GM12878 (cell line): ENCODE data around the gene CFAP61. TPM values are rescaled to one million over a fixed set of nuclear protein-coding genes. Genes with fewer than 3 reads are reported as not detected.

ENCODE experiments used
- ATAC-seq: fragments of 200-7000 bp; cut with Tn5 transposase; 3 replicates; pipeline ENCODE4 v1.9.1; 2020; ENCODE audit warnings: mild to moderate bottlenecking, moderate library complexity
- BruUV-seq: library from RNA; stranded (reverse); fragments of 400-500 nt; replicated peaks from 2 replicates; lab custom pipeline; 2021; lab: Mats Ljungman, UMichigan
- CTCF ChIA-PET: fragments of 300-600 bp; sonication (Branson Sonifier 250); formaldehyde crosslinking; extraction: SDS; loops from one replicate; lab custom pipeline; 2021; ENCODE audit warnings: inconsistent platforms; lab: Yijun Ruan, JAX
- POLR2A ChIA-PET: fragments of 350-600 bp; formaldehyde crosslinking; extraction: SDS; loops from one replicate; lab custom pipeline; 2021; ENCODE audit warnings: inconsistent platforms; lab: Charles Lee
- RAD21 ChIA-PET: fragments of 300-600 bp; sonication (Branson Sonifier 250); formaldehyde crosslinking; loops from one replicate; lab custom pipeline; 2023; ENCODE audit warnings: antibody characterized with exemption; ENCODE audit not compliant: unreplicated experiment; lab: Charles Lee
- SMC1A ChIA-PET: fragments of 300-600 bp; sonication (Branson Sonifier 250); formaldehyde crosslinking; loops from one replicate; lab custom pipeline; 2023; ENCODE audit not compliant: unreplicated experiment, uncharacterized antibody; lab: Charles Lee
- DNase-seq: peaks from one replicate; pipeline ENCODE4 v3.0.0-alpha.2; 2011; ENCODE audit warnings: low read depth, low spot score
- FAIRE-seq: peaks from 3 replicates; lab custom pipeline; 2011; peaks lifted over from hg19 to GRCh38; lab: Jason Lieb, UNC
- H2AFZ ChIP-seq: 2 replicates; pipeline ENCODE4 v1.6.0; 2011; ENCODE audit warnings: low read depth, low read length, control low read depth; ENCODE audit not compliant: control insufficient read depth
- H3K27ac ChIP-seq: 2 replicates; pipeline ENCODE4 v1.5.1; 2011; ENCODE audit warnings: control low read depth; ENCODE audit not compliant: control insufficient read depth, insufficient read depth
- H3K27me3 ChIP-seq, 2 experiments: replicated peaks in 1 of 2; 2 replicates each; pipeline versions ENCODE4 v1.6.0 to v1.6.1; 2011; ENCODE audit warnings: low read length in 1 of 2; ENCODE audit not compliant: control insufficient read depth in 2 of 2, insufficient read depth in 2 of 2
- H3K36me3 ChIP-seq, 2 experiments: 2 replicates each; pipeline ENCODE4 v1.5.1; 2011; ENCODE audit warnings: low read length in 1 of 2; ENCODE audit not compliant: control insufficient read depth in 2 of 2, insufficient read depth in 2 of 2
- H3K4me1 ChIP-seq: 2 replicates; pipeline ENCODE4 v1.6.1; 2011; ENCODE audit warnings: mild to moderate bottlenecking, low read length, moderate library complexity, mixed read lengths; ENCODE audit not compliant: control insufficient read depth, insufficient read depth
- H3K4me2 ChIP-seq: 2 replicates; pipeline ENCODE4 v1.6.0; 2011; ENCODE audit warnings: control low read depth; ENCODE audit not compliant: control insufficient read depth, insufficient read depth
- H3K4me3 ChIP-seq: fragments of 200-600 bp; sonication (generic); 2 replicates; pipeline ENCODE4 v1.5.1; 2016
- H3K79me2 ChIP-seq: 2 replicates; pipeline ENCODE4 v1.6.0; 2011; ENCODE audit warnings: low read length; ENCODE audit not compliant: control insufficient read depth, insufficient read depth
- H3K9ac ChIP-seq: 2 replicates; pipeline ENCODE4 v1.8.0; 2011; ENCODE audit warnings: low read length, control low read depth, mixed read lengths; ENCODE audit not compliant: control insufficient read depth, insufficient read depth
- H3K9me3 ChIP-seq: replicated peaks from 3 replicates; pipeline ENCODE4 v1.5.1; 2011; ENCODE audit warnings: mild to moderate bottlenecking, low read length; ENCODE audit not compliant: control insufficient read depth, insufficient read depth
- H4K20me1 ChIP-seq: 2 replicates; pipeline ENCODE4 v1.6.0; 2011; ENCODE audit not compliant: control insufficient read depth, insufficient read depth
- ASH2L ChIP-seq: fragments of 300-600, 200-600 bp; sonication (generic); IDR thresholded peaks from 2 replicates; pipeline ENCODE4 v1.6.1; 2017; ENCODE audit warnings: low read depth, mild to moderate bottlenecking, borderline replicate concordance
- CBX5 ChIP-seq: sonication (generic); IDR thresholded peaks from 2 replicates; pipeline ENCODE4 v1.6.1; 2016; ENCODE audit warnings: low read depth, moderate library complexity, mild to moderate bottlenecking, inconsistent platforms
- CEBPB ChIP-seq, 2 experiments: fragments of 150-350 bp in 1 of 2; IDR thresholded peaks; 2 replicates each; pipeline ENCODE4 v1.6.1; 2012 to 2014; ENCODE audit warnings: low read depth in 2 of 2, low read length in 2 of 2, borderline replicate concordance in 1 of 2, inconsistent platforms in 1 of 2
- GATAD2B ChIP-seq: fragments of 450-650 bp; conservative IDR thresholded peaks from 2 replicates; pipeline ENCODE4 v1.6.1; 2017; ENCODE audit warnings: low read depth, mild to moderate bottlenecking, moderate library complexity
- HDAC2 ChIP-seq: fragments of 200-600 bp; sonication (generic); IDR thresholded peaks from 2 replicates; pipeline ENCODE4 v1.6.1; 2017
- HDGF ChIP-seq: fragments of 450-650 bp; IDR thresholded peaks from 2 replicates; pipeline ENCODE4 v1.6.1; 2016; ENCODE audit warnings: antibody characterized with exemption
- NFIC ChIP-seq: IDR thresholded peaks from 2 replicates; pipeline ENCODE4 v1.6.1; 2012; ENCODE audit warnings: low read depth, mild to moderate bottlenecking, inconsistent platforms, low read length, moderate library complexity
- RCOR1 ChIP-seq: conservative IDR thresholded peaks from 2 replicates; pipeline ENCODE4 v1.6.1; 2012; ENCODE audit warnings: low read depth, low read length, improper control_type of control experiment
- RFX5 ChIP-seq: IDR thresholded peaks from 2 replicates; pipeline ENCODE4 v1.6.1; 2011; ENCODE audit warnings: low read depth, low read length, improper control_type of control experiment
- RUNX3 ChIP-seq: IDR thresholded peaks from 2 replicates; pipeline ENCODE4 v1.6.1; 2012; ENCODE audit warnings: low read length, inconsistent platforms
- SMARCA5 ChIP-seq: fragments of 450-650 bp; IDR thresholded peaks from 2 replicates; pipeline ENCODE4 v1.6.1; 2017; ENCODE audit warnings: mild to moderate bottlenecking
- SRF ChIP-seq, 2 experiments: IDR thresholded peaks; 2 replicates each; pipeline ENCODE4 v1.6.1; 2011; ENCODE audit warnings: low read depth in 2 of 2, low read length in 2 of 2, mild to moderate bottlenecking in 1 of 2, moderate library complexity in 1 of 2
- STAT3 ChIP-seq: IDR thresholded peaks from 2 replicates; pipeline ENCODE4 v1.6.1; 2011; ENCODE audit warnings: low read depth, low read length, improper control_type of control experiment
- TARDBP ChIP-seq: IDR thresholded peaks from 2 replicates; pipeline ENCODE4 v1.6.1; 2016; ENCODE audit warnings: borderline replicate concordance
- TBL1XR1 ChIP-seq: IDR thresholded peaks from 2 replicates; pipeline ENCODE4 v1.6.1; 2012; ENCODE audit warnings: low read depth, low read length, improper control_type of control experiment
- TCF12 ChIP-seq: IDR thresholded peaks from 2 replicates; pipeline ENCODE4 v1.6.1; 2011; ENCODE audit warnings: low read depth, mild to moderate bottlenecking, low read length
- whole genome bisulfite sequencing: methylation state at CpG from one replicate; pipeline ENCODE4 v1.1.6; 2016; ENCODE audit warnings: low lambda C conversion rate; ENCODE audit not compliant: insufficient replicate concordance, insufficient coverage; ENCODE audit errors: missing lambda C conversion rate; 5-methylcytosine and 5-hydroxymethylcytosine counted together
- in situ Hi-C: fragments of 300-500 bp; cut with MboI; formaldehyde crosslinking; loops from 9 replicates; pipeline ENCODE4 v1.14.3; 2018; ENCODE audit warnings: mixed read lengths
- intact Hi-C: fragments of 100-400 bp; cut with micrococcal nuclease; formaldehyde crosslinking; loops from one replicate; pipeline ENCODE4 v1.14.2; 2022; ENCODE audit not compliant: unreplicated experiment
- polyA plus RNA-seq, 11 experiments: library from polyadenylated mRNA; depleted of rRNA in 4 of 11; unstranded in 6 of 11; stranded (reverse) in 5 of 11; fragments of >200 nt; fragmentation: Nextera tagmentation in 4 of 11; fragmentation: Illumina TruSeq in 1 of 11; extraction: Ambion mirVana in 4 of 11; extraction: Trizol in 1 of 11; gene quantifications; 1 replicate in 1 of 11; 2 replicates in 10 of 11; pipeline versions ENCODE4 v1.2.1 to v1.2.3, GENCODE V29; 2011 to 2016; ENCODE audit warnings: inconsistent platforms in 2 of 11, missing spikeins in 2 of 11, low read depth in 1 of 11
- total RNA-seq, 4 experiments: library from RNA; depleted of rRNA in 3 of 4; stranded (reverse); fragments of >200 nt in 3 of 4; fragmentation: Illumina TruSeq in 1 of 4; extraction: Trizol in 1 of 4; gene quantifications; 2 replicates each; pipeline versions ENCODE4 v1.2.1 to v1.2.3, GENCODE V29; 2013 to 2021
- TF ChIP-seq, protein P1 (sequence below): fragments of 450-650 bp; IDR thresholded peaks from 2 replicates; pipeline ENCODE4 v1.6.1; 2016; ENCODE audit warnings: mild to moderate bottlenecking

Gene CFAP61
- total and polyA plus RNA-seq, 10 of the 15 experiments (the other 5 are each of a cell fraction or from before 2014, with no cell fraction given) = 0.11 to 0.41 (median 0.24) TPM; not detected in 7

DNA sequence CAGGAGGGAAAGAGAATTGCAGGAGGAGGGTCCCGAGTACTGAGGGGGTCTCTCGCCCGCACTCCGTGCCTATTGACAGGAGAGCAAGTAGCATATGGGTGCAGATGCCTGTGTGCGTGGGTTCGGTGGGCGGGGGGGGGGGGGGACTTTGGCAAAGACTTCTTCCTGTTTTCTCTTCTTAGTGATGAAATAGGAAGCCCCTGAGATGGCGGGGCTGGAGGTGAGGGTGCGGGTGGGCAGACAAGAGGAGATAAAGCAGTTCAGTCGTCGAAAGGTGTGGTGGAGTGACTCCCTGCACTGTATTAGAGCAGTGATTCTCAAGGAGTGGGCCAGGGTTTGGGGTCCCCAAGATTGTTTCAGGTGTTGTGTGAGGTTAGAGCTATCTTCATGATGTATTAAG is 31.4 kb upstream of the CFAP61 start:
- Histone ChIP-seq H3K4me2 (peak overlapping the region; percentile 5; the same call in 1 of the 2 replicates), H3K79me2 (peaks cover 67% of the 10 kb centered on the region), H4K20me1 (no peaks in the 10 kb centered on the region; the same call in 1 of the 2 replicates), H3K27ac (no peak overlapping the region), H3K4me3 (no peak overlapping the region), H3K9me3 (no peaks in the 10 kb centered on the region), H3K4me1 (peaks cover 22% of the 10 kb centered on the region), H3K36me3 (peaks cover 0 to 3% of the 10 kb centered on the region in 2 experiments; a peak in 2 of 4 replicates), H3K27me3 (no peaks in the 10 kb centered on the region), H2AFZ (no peak overlapping the region), H3K9ac (no peak overlapping the region)
- no peak for ATAC-seq
- intact Hi-C loops (no loop called here), in situ Hi-C loops (loop anchor here (25.0 kb wide), 2 partner anchors 1434 to 1509 kb away; partner anchors contain the start of genes DTD1 and SEC23B)
- 81% methylated on average over 8 of the region's 11 CpGs for WGBS
- CTCF ChIA-PET = interaction anchor here (1.0 kb wide), 1 partner anchor 235 kb away, joined by 3 read pairs; no protein-coding TSS in a partner anchor
- TF ChIP-seq STAT3 = no peak
- no peak for TF ChIP-seq HDGF
- no peak for TF ChIP-seq TCF12
- TF ChIP-seq RFX5 = no peak
- no peak for TF ChIP-seq RCOR1
- TF ChIP-seq SRF (IDR thresholded peaks at IDR 0.05; ENCODE audit: low read depth in 2 of 2, low read length in 2 of 2) = no peak
- TF ChIP-seq HDAC2 = no peak
- no peak for TF ChIP-seq SMARCA5
- no peak for TF ChIP-seq RUNX3
- TF ChIP-seq CEBPB (IDR thresholded peaks at IDR 0.05; ENCODE audit: borderline replicate concordance in 1 of 2, low read depth in 2 of 2, low read length in 2 of 2) = no peak
- TF ChIP-seq, protein P1, sequence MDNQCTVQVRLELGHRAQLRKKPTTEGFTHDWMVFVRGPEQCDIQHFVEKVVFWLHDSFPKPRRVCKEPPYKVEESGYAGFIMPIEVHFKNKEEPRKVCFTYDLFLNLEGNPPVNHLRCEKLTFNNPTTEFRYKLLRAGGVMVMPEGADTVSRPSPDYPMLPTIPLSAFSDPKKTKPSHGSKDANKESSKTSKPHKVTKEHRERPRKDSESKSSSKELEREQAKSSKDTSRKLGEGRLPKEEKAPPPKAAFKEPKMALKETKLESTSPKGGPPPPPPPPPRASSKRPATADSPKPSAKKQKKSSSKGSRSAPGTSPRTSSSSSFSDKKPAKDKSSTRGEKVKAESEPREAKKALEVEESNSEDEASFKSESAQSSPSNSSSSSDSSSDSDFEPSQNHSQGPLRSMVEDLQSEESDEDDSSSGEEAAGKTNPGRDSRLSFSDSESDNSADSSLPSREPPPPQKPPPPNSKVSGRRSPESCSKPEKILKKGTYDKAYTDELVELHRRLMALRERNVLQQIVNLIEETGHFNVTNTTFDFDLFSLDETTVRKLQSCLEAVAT = no peak
- no peak for TF ChIP-seq NFIC
- no peak for TF ChIP-seq CBX5
- no peak for TF ChIP-seq GATAD2B
- TF ChIP-seq ASH2L = no peak
- TF ChIP-seq TARDBP = no peak
- no peak for TF ChIP-seq TBL1XR1
- no peak for DNase-seq
- no TSS peak for BruUV-seq
- SMC1A ChIA-PET = interaction anchor here (2.9 kb wide), 1 partner anchor 22 kb away, joined by 7 read pairs; no protein-coding TSS in a partner anchor
- RAD21 ChIA-PET = no interaction called here
- POLR2A ChIA-PET = interaction anchor here (1.7 kb wide), 1 partner anchor 31 kb away, joined by 5 read pairs; the partner anchor contains the start of genes CFAP61 and CRNKL1
- FAIRE-seq = no peak
